Fibroblast of villous mesenchyme (primary cell): Measurements from ENCODE around the gene CLSTN1. TPM values are rescaled to one million over a fixed set of nuclear protein-coding genes. Genes with fewer than 3 reads are reported as not detected.
A peak's percentile ranks its signal among the peaks of the same experiment; 100 is the strongest.

Experiments
- DNase-seq: peaks from one replicate; pipeline ENCODE4 v3.0.0-alpha.2; 2010; ENCODE audit warnings: low read depth
- H3K4me3 ChIP-seq: 2 replicates; pipeline ENCODE4 v1.5.1; 2011; ENCODE audit warnings: low read depth, mild to moderate bottlenecking, low read length
- CTCF ChIP-seq: IDR thresholded peaks from 2 replicates; pipeline ENCODE4 v1.5.1; 2012; ENCODE audit warnings: low read depth, mild to moderate bottlenecking, low read length; ENCODE audit not compliant: insufficient read depth
- total RNA-seq: library from RNA; depleted of rRNA; stranded (reverse); fragments of >200 nt; gene quantifications from 2 replicates; pipeline ENCODE4 v1.2.3, GENCODE V29; 2012

Gene CLSTN1
- total RNA-seq, 1 donor, result 126 TPM

GRCh38 chr1:9721606-9722377 is 102.0 kb downstream of the CLSTN1 start:
- peak; percentile 60 for TF ChIP-seq CTCF
- DNase-seq, result no peak
- H3K4me3 ChIP-seq, result no peak overlapping the region

- DNase-seq, result no peak
- H3K4me3 ChIP-seq, result no peak overlapping the region
- no peak for TF ChIP-seq CTCF
Measured at GRCh38 chr1:9720785-9721605, 102.8 kb downstream of the CLSTN1 start.

- no peak overlapping the region for H3K4me3 ChIP-seq
- no peak for TF ChIP-seq CTCF
- DNase-seq, result no peak
Measured at GRCh38 chr1:9719978-9720722, 103.6 kb downstream of the CLSTN1 start.

GRCh38 chr1:9718006-9718680 is 105.6 kb downstream of the CLSTN1 start:
- no peak for TF ChIP-seq CTCF
- no peak for DNase-seq
- no peak overlapping the region for H3K4me3 ChIP-seq

- TF ChIP-seq CTCF, result no peak
- peak; percentile 26 for DNase-seq
Measured at GRCh38 chr1:9717193-9718005, 106.4 kb downstream of the CLSTN1 start.

More at GRCh38 chr1:9717193-9718005, 106.4 kb downstream of the CLSTN1 start:
- H3K4me3 ChIP-seq, result no peak overlapping the region
